DOHH2 (cell line): ENCODE data around the gene RFXANK.

Source experiments
- H3F3A ChIP-seq: fragments of 200-600 bp; sonication (generic), shearing (Covaris generic); 2 replicates; pipeline ENCODE4 v1.6.0; 2016; ENCODE audit warnings: antibody characterized with exemption, mild to moderate bottlenecking; ENCODE audit not compliant: control insufficient read depth, insufficient read depth
- H3K27ac ChIP-seq: fragments of 200-600 bp; sonication (generic); 2 replicates; pipeline ENCODE4 v1.5.1; 2014; ENCODE audit warnings: low read depth, mild to moderate bottlenecking, low read length, moderate library complexity
- H3K27me3 ChIP-seq: fragments of 200-600 bp; sonication (generic); 2 replicates; pipeline ENCODE4 v1.6.1; 2014; ENCODE audit warnings: mild to moderate bottlenecking, low read length, mixed read lengths; ENCODE audit not compliant: control insufficient read depth
- H3K36me3 ChIP-seq: fragments of 200-600 bp; sonication (generic); 2 replicates; pipeline ENCODE4 v1.6.1; 2014; ENCODE audit warnings: mild to moderate bottlenecking, low read length, moderate library complexity, mixed read lengths; ENCODE audit not compliant: control insufficient read depth
- H3K4me1 ChIP-seq: fragments of 200-600 bp; sonication (generic); 2 replicates; pipeline ENCODE4 v1.6.1; 2014; ENCODE audit warnings: mild to moderate bottlenecking, low read length, mixed read lengths; ENCODE audit not compliant: control insufficient read depth
- H3K4me2 ChIP-seq: fragments of 200-600 bp; sonication (generic); 2 replicates; pipeline ENCODE4 v1.6.0; 2014; ENCODE audit warnings: mild to moderate bottlenecking, low read length, moderate library complexity
- H3K4me3 ChIP-seq: fragments of 200-600 bp; sonication (generic); 2 replicates; pipeline ENCODE4 v1.5.1; 2014; ENCODE audit warnings: mild to moderate bottlenecking, low read length, mixed read lengths
- H3K79me2 ChIP-seq: fragments of 200-600 bp; sonication (generic); 2 replicates; pipeline ENCODE4 v1.6.1; 2014; ENCODE audit warnings: mild to moderate bottlenecking, low read length, mixed read lengths; ENCODE audit not compliant: control insufficient read depth
- H3K9me2 ChIP-seq: fragments of 200-600 bp; sonication (generic); replicated peaks from 2 replicates; pipeline ENCODE4 v1.6.1; 2014; ENCODE audit warnings: mild to moderate bottlenecking, low read length, mixed read lengths; ENCODE audit not compliant: control insufficient read depth
- H3K9me3 ChIP-seq: fragments of 200-600 bp; sonication (generic); 2 replicates; pipeline ENCODE4 v1.6.1; 2014; ENCODE audit warnings: antibody characterized with exemption, low read length, mixed read lengths; ENCODE audit not compliant: control insufficient read depth, insufficient read depth
- H4K20me1 ChIP-seq: fragments of 200-600 bp; sonication (generic); 2 replicates; pipeline ENCODE4 v1.6.0; 2014; ENCODE audit warnings: low read depth, mild to moderate bottlenecking, antibody characterized with exemption, low read length, moderate library complexity; ENCODE audit not compliant: control insufficient read depth, insufficient read depth
- EZH2phosphoT487 ChIP-seq: fragments of 200-600 bp; sonication (generic); IDR thresholded peaks from 2 replicates; pipeline ENCODE4 v1.6.1; 2017; ENCODE audit warnings: borderline replicate concordance, mild to moderate bottlenecking, antibody characterized with exemption, low read length, moderate library complexity, mixed read lengths
- TF ChIP-seq, protein P1 (sequence below): fragments of 200-600 bp; sonication (generic); IDR thresholded peaks from one replicate; pipeline ENCODE4 v1.5.1; 2014; ENCODE audit warnings: antibody characterized with exemption, mild to moderate bottlenecking, low read depth, low read length; ENCODE audit not compliant: poor library complexity, severe bottlenecking

The RFXANK gene

DNA sequence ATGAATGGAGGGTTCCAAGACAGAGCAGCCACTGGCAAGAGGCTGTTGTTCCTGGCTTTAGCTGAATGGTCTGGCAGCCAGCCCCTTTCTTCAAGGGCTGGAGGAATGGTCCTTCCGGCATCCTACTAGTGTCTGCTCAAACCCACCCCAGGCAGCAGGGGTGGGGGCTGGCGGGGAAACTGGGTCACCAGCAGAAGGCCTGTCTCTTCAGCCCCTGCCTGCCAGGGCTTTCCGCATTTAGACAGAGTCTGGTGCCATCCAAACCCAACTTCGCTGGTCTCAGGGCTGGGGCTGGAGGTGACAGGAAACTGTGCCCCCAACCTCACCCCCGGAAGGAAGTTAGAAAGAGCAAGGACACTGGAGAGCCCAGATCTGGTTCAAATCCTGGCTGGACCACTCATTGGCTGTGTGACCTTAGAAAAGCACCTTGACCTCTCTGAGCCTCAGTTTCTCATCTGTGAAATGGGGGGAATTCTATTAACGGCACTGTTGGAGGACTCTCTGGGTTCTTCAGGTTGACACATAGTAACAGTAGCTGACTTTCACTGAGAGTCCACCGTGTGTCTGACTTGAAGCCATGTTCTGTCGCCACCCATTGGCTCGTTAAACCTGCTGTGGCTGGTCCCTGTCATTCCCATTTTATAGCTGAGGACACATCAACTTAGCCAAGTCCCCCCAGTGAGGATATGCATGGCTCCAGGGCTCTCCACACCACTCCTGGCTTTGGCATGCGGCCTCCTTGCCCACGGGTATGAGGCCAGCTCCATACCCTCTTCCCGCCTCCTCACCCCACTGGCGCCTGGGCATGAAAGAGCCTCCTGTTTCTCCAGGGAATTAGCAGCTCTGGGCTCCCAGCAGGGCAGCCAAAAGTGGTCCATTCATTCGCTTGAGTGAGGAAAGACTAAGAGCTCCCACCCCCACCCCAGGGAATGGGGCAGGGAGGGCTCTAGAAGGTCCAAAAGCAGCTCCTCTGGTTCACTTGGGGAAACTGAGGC lies 13.7 kb downstream of the RFXANK start:
- H3K36me3 ChIP-seq = peaks cover 21% of the 10 kb centered on the region
- no peaks in the 10 kb centered on the region for H3K9me2 ChIP-seq
- no peak overlapping the region for H3K4me3 ChIP-seq
- no peaks in the 10 kb centered on the region for H4K20me1 ChIP-seq
- H3F3A ChIP-seq = peaks cover 3% of the 10 kb centered on the region; the same call in 1 of the 2 replicates
- no peak for TF ChIP-seq EZH2phosphoT487
- TF ChIP-seq, protein P1, sequence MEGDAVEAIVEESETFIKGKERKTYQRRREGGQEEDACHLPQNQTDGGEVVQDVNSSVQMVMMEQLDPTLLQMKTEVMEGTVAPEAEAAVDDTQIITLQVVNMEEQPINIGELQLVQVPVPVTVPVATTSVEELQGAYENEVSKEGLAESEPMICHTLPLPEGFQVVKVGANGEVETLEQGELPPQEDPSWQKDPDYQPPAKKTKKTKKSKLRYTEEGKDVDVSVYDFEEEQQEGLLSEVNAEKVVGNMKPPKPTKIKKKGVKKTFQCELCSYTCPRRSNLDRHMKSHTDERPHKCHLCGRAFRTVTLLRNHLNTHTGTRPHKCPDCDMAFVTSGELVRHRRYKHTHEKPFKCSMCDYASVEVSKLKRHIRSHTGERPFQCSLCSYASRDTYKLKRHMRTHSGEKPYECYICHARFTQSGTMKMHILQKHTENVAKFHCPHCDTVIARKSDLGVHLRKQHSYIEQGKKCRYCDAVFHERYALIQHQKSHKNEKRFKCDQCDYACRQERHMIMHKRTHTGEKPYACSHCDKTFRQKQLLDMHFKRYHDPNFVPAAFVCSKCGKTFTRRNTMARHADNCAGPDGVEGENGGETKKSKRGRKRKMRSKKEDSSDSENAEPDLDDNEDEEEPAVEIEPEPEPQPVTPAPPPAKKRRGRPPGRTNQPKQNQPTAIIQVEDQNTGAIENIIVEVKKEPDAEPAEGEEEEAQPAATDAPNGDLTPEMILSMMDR = no peak
- peaks cover 16% of the 10 kb centered on the region for H3K4me1 ChIP-seq
- H3K4me2 ChIP-seq = no peak overlapping the region
- H3K9me3 ChIP-seq = no peaks in the 10 kb centered on the region
- H3K27ac ChIP-seq = no peak overlapping the region
- no peaks in the 10 kb centered on the region for H3K27me3 ChIP-seq
- peaks cover 20% of the 10 kb centered on the region for H3K79me2 ChIP-seq

DNA sequence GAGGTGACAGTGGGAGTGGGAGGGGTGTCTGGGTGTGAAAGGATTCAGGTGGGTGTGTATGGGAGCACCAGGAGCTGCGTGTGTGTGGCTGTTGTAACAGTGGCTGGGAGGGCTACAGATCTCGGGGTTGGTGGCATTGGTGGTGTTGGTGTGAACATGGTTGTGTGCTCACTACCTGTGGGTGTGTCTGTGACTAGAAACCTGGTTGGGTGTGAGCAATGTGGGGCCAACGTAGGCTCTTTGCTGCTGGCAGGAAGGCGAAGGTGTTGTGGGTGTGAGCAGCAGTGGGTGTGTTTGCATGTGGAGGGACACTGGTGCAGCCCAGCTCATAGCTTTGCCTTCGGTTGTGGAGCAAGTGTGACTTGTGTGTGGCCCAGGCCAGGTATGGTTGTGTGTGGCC lies 14.9 kb downstream of the RFXANK start:
- TF ChIP-seq, protein P1 = no peak
- TF ChIP-seq EZH2phosphoT487 = no peak

DNA sequence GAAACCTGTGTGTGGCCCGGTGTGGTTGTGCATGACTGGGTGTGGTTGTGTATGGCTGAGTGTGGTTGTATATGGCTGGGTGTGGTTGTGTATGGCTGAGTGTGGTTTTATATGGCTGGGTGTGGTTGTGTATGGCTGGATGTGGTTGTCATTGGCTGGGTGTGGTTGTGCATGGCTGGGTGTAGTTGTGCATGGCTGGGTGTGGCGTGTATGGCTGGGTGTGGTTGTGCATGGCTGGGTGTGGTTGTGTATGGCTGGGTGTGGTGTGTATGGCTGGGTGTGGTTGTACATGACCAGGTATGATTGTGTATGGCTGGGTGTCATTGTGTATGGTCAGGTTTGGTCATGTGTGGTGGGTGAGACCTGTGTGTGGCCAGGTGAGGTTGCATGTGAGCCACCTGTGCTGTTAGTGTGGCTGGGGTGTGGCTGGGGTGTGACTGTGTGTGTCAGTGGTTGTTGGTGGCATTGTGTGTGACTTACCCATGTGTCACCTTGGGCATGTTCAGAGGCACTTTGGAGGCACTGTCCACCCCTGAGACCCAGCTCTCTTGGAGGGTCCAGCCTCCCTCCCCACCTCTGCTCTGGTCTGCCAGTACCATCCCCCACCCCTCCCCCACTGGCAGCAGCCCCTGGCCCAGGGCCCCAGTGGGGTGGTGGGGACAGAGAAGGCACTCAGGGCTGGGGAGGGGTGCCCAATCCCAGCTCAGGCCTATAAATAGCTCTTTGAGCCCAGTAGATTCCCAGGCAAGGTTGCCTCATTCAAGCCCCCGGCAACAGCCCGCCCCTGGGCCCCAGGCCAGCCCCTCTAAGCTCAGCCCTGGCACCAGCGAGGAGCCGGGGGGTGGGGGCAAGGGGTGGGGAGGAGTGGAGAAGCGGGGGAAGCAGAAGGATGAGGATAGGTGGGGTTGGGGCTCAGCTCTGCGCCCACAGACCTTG lies 15.8 kb downstream of the RFXANK start:
- Histone ChIP-seq H3K79me2 (peaks cover 2% of the 10 kb centered on the region), H3K27me3 (no peaks in the 10 kb centered on the region; the same call in 1 of the 2 replicates), H3K4me1 (peaks cover 3% of the 10 kb centered on the region; the same call in 1 of the 2 replicates), H3K36me3 (peaks cover 2% of the 10 kb centered on the region), H3F3A (no peaks in the 10 kb centered on the region), H4K20me1 (no peaks in the 10 kb centered on the region), H3K4me3 (no peak overlapping the region), H3K9me2 (no peaks in the 10 kb centered on the region), H3K4me2 (no peak overlapping the region), H3K27ac (no peak overlapping the region), H3K9me3 (no peaks in the 10 kb centered on the region)
- TF ChIP-seq EZH2phosphoT487 = no peak
- TF ChIP-seq, protein P1 = no peak

More for the DNA sequence above, 14.9 kb downstream of the RFXANK start:
- H3K27ac ChIP-seq = no peak overlapping the region
- peaks cover 9% of the 10 kb centered on the region for H3K4me1 ChIP-seq
- H3K79me2 ChIP-seq = peaks cover 12% of the 10 kb centered on the region
- no peaks in the 10 kb centered on the region for H3K9me2 ChIP-seq
- H3K9me3 ChIP-seq = no peaks in the 10 kb centered on the region
- peaks cover 11% of the 10 kb centered on the region for H3K36me3 ChIP-seq
- H3F3A ChIP-seq = no peaks in the 10 kb centered on the region
- H3K27me3 ChIP-seq = no peaks in the 10 kb centered on the region
- H3K4me2 ChIP-seq = no peak overlapping the region
- H3K4me3 ChIP-seq = no peak overlapping the region
- H4K20me1 ChIP-seq = no peaks in the 10 kb centered on the region
